HFFc6 (cell line): ENCODE measurements around the gene PHYKPL. TPM values are rescaled to one million over a fixed set of nuclear protein-coding genes. Genes with fewer than 3 reads are reported as not detected.

ENCODE experiments used
- DNase-seq: peaks from one replicate; pipeline ENCODE4 v3.0.0-alpha.2; 2018
- H3K27ac Mint-ChIP-seq: 2 replicates; pipeline ENCODE4 v1.8.0; 2020; ENCODE audit warnings: mild to moderate bottlenecking, mixed read lengths
- H3K27me3 Mint-ChIP-seq: 2 replicates; pipeline ENCODE4 v1.8.0; 2021; ENCODE audit warnings: mild to moderate bottlenecking, moderate library complexity, mixed read lengths; ENCODE audit not compliant: insufficient read depth
- H3K36me3 Mint-ChIP-seq: 2 replicates; pipeline ENCODE4 v1.8.0; 2021; ENCODE audit warnings: low read depth, mixed read lengths
- H3K4me1 Mint-ChIP-seq: 2 replicates; pipeline ENCODE4 v1.8.0; 2020; ENCODE audit warnings: low read depth, mixed read lengths
- H3K4me3 Mint-ChIP-seq: 2 replicates; pipeline ENCODE4 v1.8.0; 2020; ENCODE audit warnings: mild to moderate bottlenecking, moderate library complexity, mixed read lengths
- H3K9me3 Mint-ChIP-seq: 2 replicates; pipeline ENCODE4 v1.8.0; 2020; ENCODE audit warnings: mild to moderate bottlenecking, mixed read lengths
- CTCF ChIP-seq: fragments of 200-600 bp; sonication (generic); IDR thresholded peaks from 2 replicates; pipeline ENCODE4 v1.5.0; 2021; ENCODE audit warnings: antibody characterized with exemption, mild to moderate bottlenecking
- total RNA-seq, 6 experiments: library from RNA; stranded (reverse); fragmentation: NEBNext Ultra II Directional; extraction: Animal tissue kit (Norgen Biotek cat#: 25700); gene quantifications; 2 replicates in 1 of 6; 3 replicates in 5 of 6; pipeline ENCODE4 v1.2.3, GENCODE V29; 2021

Gene PHYKPL
- total RNA-seq, 6 experiments from 2014 or later = 18.7 to 25.6 (median 23.9) TPM

- Mint-ChIP-seq H3K4me3 (no peak overlapping the region), H3K9me3 (no peaks in the 10 kb centered on the region)
Measured at GRCh38 chr5:178214160-178214803, 18.3 kb downstream of the PHYKPL start.

DNA sequence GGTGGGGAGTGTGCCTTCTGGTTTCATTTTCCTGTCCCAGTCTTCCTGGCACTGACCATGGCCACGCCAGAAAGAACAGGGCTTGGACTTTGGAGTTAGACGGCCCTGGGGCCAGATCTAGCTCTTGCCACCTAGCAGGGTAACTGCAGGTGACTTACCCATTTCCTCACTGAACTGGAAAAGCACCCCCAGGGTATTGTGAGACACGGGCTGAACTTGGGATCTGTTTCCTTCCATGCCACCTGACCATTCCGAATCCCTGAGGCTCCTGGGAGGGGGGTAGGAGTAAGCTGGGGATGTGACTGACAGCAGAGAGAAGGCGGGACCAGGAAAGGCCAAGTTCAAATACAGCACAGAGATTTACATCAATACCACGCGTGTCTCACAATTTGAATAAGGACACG lies 18.9 kb downstream of the PHYKPL start:
- Mint-ChIP-seq H3K4me3 (no peak overlapping the region), H3K9me3 (no peaks in the 10 kb centered on the region), H3K4me1 (no peaks in the 10 kb centered on the region), H3K27ac (peak overlapping the region; percentile 21), H3K36me3 (peaks cover 30% of the 10 kb centered on the region), H3K27me3 (peaks cover 15% of the 10 kb centered on the region)
- TF ChIP-seq CTCF = no peak
- no peak for DNase-seq

More at GRCh38 chr5:178214160-178214803, 18.3 kb downstream of the PHYKPL start:
- H3K36me3 Mint-ChIP-seq = peaks cover 35% of the 10 kb centered on the region
- H3K27ac Mint-ChIP-seq = no peak overlapping the region
- TF ChIP-seq CTCF = no peak
- H3K27me3 Mint-ChIP-seq = peaks cover 15% of the 10 kb centered on the region
- no peak for DNase-seq
- H3K4me1 Mint-ChIP-seq = no peaks in the 10 kb centered on the region

DNA sequence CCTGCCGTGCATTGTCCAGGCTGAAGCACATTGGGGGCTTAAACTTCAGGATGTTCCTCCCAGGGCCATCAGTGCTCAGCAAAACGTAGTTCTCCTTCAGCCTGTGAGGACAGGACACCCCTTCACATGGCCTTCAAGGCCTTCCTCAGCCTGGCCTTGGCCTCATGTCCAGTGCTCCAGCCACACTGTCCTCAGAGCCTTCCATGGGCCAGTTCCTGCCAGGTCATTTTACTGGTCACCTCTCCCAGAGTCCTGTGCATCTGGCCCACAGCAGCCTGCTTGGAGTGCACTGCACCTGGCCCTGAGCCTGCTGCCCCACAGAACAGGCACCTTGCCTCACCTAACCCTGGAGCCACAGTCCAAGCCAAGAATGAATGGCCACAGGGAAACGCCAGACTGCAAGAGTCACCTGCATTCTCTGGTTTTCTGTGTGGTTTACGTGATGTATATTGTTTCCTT lies 19.6 kb downstream of the PHYKPL start:
- H3K36me3 Mint-ChIP-seq = peaks cover 27% of the 10 kb centered on the region
- no peaks in the 10 kb centered on the region for H3K9me3 Mint-ChIP-seq
- H3K27me3 Mint-ChIP-seq = peaks cover 15% of the 10 kb centered on the region

DNA sequence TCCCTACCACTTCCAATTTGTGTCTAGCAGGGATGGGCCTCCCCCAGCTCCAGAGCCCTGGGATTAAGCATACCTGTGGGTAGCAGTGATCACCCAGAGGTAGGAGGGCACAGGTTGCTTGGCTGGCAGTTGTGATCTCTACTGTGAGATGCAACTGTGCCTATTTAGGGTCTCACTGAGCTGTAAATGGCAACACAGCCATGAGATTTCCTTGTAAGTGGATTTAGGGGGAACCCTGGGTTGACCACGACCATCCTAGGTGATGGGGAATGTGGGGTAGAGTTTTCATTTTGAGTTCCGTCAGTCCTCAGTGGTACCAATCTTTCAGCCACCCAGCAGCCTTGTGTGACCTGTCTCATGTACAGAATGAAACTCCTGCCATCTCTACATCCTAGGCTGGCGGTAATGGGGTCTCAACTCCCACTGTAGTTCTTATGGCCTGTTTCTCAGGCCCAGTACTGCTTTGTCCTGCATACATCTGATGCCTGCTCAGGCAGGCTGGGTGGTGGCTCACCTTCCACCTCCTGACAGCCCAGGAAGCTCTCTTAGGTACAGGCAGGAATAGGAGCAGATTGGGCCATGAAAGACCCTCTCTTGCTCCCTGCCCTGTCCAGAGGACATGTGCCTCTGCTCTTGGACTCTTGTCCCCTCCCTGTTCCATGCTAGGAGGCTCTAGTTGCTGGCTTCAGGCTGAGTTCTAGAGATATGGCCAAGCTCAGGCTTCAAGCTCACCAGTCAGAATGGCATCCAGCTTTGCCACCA lies 20.2 kb downstream of the PHYKPL start:
- Mint-ChIP-seq H3K9me3 (no peaks in the 10 kb centered on the region), H3K27ac (peak overlapping the region; percentile 29; the same call in 1 of the 2 replicates), H3K27me3 (peaks cover 15% of the 10 kb centered on the region), H3K36me3 (peaks cover 33% of the 10 kb centered on the region), H3K4me3 (no peak overlapping the region), H3K4me1 (peaks cover 9% of the 10 kb centered on the region)
- DNase-seq = no peak
- no peak for TF ChIP-seq CTCF

More for the DNA sequence above, 19.6 kb downstream of the PHYKPL start:
- Mint-ChIP-seq H3K4me3 (no peak overlapping the region), H3K4me1 (peaks cover 2% of the 10 kb centered on the region), H3K27ac (peak overlapping the region; percentile 29; the same call in 1 of the 2 replicates)
- no peak for TF ChIP-seq CTCF
- no peak for DNase-seq

- no peak for DNase-seq
- peak overlapping the region; percentile 39; the same call in 1 of the 2 replicates for H3K27ac Mint-ChIP-seq
- H3K4me3 Mint-ChIP-seq = no peak overlapping the region
- no peak for TF ChIP-seq CTCF
- H3K4me1 Mint-ChIP-seq = peaks cover 19% of the 10 kb centered on the region
- no peaks in the 10 kb centered on the region for H3K9me3 Mint-ChIP-seq
- peaks cover 16% of the 10 kb centered on the region for H3K27me3 Mint-ChIP-seq
- H3K36me3 Mint-ChIP-seq = peaks cover 39% of the 10 kb centered on the region
Measured at GRCh38 chr5:178211095-178212048, 21.2 kb downstream of the PHYKPL start.
